ENCODE data around the gene HMCN1. TPM values are rescaled to one million over a fixed set of nuclear protein-coding genes. Genes with fewer than 3 reads are reported as not detected.

The HMCN1 gene
- total RNA-seq, 4 donors from 2014 or later = 53.0 to 87.9 (median 76.8) TPM

GRCh38 chr1:185896863-185897262 is 162.7 kb downstream of the HMCN1 start:
- intact Hi-C loops (cut with DNase I) = no loop called here
- Histone ChIP-seq H3K4me3 (no peak overlapping the region), H3K27ac (replicated peaks in 1 of 4) (no peak overlapping the region), H3K36me3 (no peaks in the 10 kb centered on the region), H3K9me3 (no peaks in the 10 kb centered on the region), H3K27me3 (no peaks in the 10 kb centered on the region), H3K4me1 (peaks cover 0 to 8% (median 6%) of the 10 kb centered on the region in 4 donors)
- TF ChIP-seq EP300 (IDR thresholded peaks at IDR 0.05) (no peak), POLR2AphosphoS5 (IDR thresholded peaks at IDR 0.05) (no peak), POLR2A (IDR thresholded peaks at IDR 0.05; ENCODE audit: low read depth) (no peak)
- TF ChIP-seq, protein P1, sequence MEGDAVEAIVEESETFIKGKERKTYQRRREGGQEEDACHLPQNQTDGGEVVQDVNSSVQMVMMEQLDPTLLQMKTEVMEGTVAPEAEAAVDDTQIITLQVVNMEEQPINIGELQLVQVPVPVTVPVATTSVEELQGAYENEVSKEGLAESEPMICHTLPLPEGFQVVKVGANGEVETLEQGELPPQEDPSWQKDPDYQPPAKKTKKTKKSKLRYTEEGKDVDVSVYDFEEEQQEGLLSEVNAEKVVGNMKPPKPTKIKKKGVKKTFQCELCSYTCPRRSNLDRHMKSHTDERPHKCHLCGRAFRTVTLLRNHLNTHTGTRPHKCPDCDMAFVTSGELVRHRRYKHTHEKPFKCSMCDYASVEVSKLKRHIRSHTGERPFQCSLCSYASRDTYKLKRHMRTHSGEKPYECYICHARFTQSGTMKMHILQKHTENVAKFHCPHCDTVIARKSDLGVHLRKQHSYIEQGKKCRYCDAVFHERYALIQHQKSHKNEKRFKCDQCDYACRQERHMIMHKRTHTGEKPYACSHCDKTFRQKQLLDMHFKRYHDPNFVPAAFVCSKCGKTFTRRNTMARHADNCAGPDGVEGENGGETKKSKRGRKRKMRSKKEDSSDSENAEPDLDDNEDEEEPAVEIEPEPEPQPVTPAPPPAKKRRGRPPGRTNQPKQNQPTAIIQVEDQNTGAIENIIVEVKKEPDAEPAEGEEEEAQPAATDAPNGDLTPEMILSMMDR (IDR thresholded peaks at IDR 0.05) = no peak
- DNase-seq (ENCODE audit: extremely low spot score) = no peak

GRCh38 chr1:185906186-185906585 is 172.0 kb downstream of the HMCN1 start:
- Histone ChIP-seq H3K4me1 (no peaks in the 10 kb centered on the region), H3K27ac (replicated peaks in 1 of 4) (no peak overlapping the region), H3K9me3 (no peaks in the 10 kb centered on the region), H3K27me3 (no peaks in the 10 kb centered on the region), H3K36me3 (no peaks in the 10 kb centered on the region), H3K4me3 (no peak overlapping the region)
- intact Hi-C loops (cut with DNase I) = no loop called here
- TF ChIP-seq EP300 (IDR thresholded peaks at IDR 0.05) (no peak), POLR2AphosphoS5 (IDR thresholded peaks at IDR 0.05) (no peak), POLR2A (IDR thresholded peaks at IDR 0.05; ENCODE audit: low read depth) (no peak)
- TF ChIP-seq, protein P1 (IDR thresholded peaks at IDR 0.05) = no peak
- no peak for DNase-seq (ENCODE audit: extremely low spot score)
- 45% methylated on average over 1 of the region's 1 CpG for WGBS

DNA sequence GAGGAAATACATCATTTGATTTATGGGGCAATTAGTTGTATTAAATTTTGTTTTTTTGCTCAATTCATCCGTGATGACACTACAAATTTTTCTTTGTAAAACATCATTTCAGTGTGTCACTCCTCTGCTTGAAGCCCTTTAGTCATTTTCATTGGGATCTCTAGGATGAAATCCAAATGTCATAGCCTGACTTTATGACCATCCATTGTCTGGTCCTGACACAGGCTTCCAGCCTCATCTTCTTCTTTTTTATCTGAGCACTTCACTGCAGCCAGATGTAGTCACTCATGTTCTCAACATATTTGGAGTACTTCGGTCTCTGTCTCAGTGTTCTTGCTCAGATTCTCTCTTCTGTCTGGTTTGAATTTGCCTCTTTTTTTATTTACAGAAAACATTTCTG is 173.1 kb downstream of the HMCN1 start:
- WGBS = 73% methylated on average over 2 of the region's 2 CpGs
- no peaks in the 10 kb centered on the region for H3K27me3 ChIP-seq
- DNase-seq (ENCODE audit: extremely low spot score) = no peak
- H3K4me3 ChIP-seq = no peak overlapping the region
- no peak overlapping the region for H3K27ac ChIP-seq (replicated peaks in 1 of 4)
- H3K4me1 ChIP-seq = no peaks in the 10 kb centered on the region
- intact Hi-C loops (cut with DNase I) = no loop called here
- TF ChIP-seq, protein P1 (IDR thresholded peaks at IDR 0.05) = no peak
- TF ChIP-seq POLR2A (IDR thresholded peaks at IDR 0.05; ENCODE audit: low read depth) (no peak), POLR2AphosphoS5 (IDR thresholded peaks at IDR 0.05) (no peak), EP300 (IDR thresholded peaks at IDR 0.05) (no peak)
- H3K9me3 ChIP-seq = no peaks in the 10 kb centered on the region
- H3K36me3 ChIP-seq = no peaks in the 10 kb centered on the region

GRCh38 chr1:185911978-185912377 is 177.8 kb downstream of the HMCN1 start:
- WGBS = 91% methylated on average over 4 of the region's 4 CpGs
- H3K27ac ChIP-seq (replicated peaks in 1 of 4) = no peak overlapping the region
- no peaks in the 10 kb centered on the region for H3K9me3 ChIP-seq
- TF ChIP-seq POLR2AphosphoS5 (IDR thresholded peaks at IDR 0.05) (no peak), POLR2A (IDR thresholded peaks at IDR 0.05; ENCODE audit: low read depth) (no peak), EP300 (IDR thresholded peaks at IDR 0.05) (no peak)
- TF ChIP-seq, protein P1 (IDR thresholded peaks at IDR 0.05) = no peak
- H3K27me3 ChIP-seq = no peaks in the 10 kb centered on the region
- H3K4me3 ChIP-seq = no peak overlapping the region
- H3K4me1 ChIP-seq = peaks cover 0 to 16% (median 13%) of the 10 kb centered on the region in 4 donors
- intact Hi-C loops (cut with DNase I) = no loop called here
- DNase-seq (ENCODE audit: extremely low spot score) = no peak
- H3K36me3 ChIP-seq = no peaks in the 10 kb centered on the region

GRCh38 chr1:185912504-185912903 is 178.3 kb downstream of the HMCN1 start:
- intact Hi-C loops (cut with DNase I) = no loop called here
- Histone ChIP-seq H3K4me3 (no peak overlapping the region), H3K27ac (replicated peaks in 1 of 4) (no peak overlapping the region), H3K4me1 (peaks cover 0 to 16% (median 13%) of the 10 kb centered on the region in 4 donors), H3K9me3 (no peaks in the 10 kb centered on the region), H3K36me3 (no peaks in the 10 kb centered on the region), H3K27me3 (no peaks in the 10 kb centered on the region)
- 73% methylated on average over 2 of the region's 2 CpGs for WGBS
- no peak for DNase-seq (ENCODE audit: extremely low spot score)
- TF ChIP-seq POLR2A (IDR thresholded peaks at IDR 0.05; ENCODE audit: low read depth) = no peak
- TF ChIP-seq EP300 (IDR thresholded peaks at IDR 0.05) = no peak
- TF ChIP-seq, protein P1 (IDR thresholded peaks at IDR 0.05) = no peak
- no peak for TF ChIP-seq POLR2AphosphoS5 (IDR thresholded peaks at IDR 0.05)

All from esophagus muscularis mucosa (tissue), 4 donors.